ENCODE measurements around the gene THAP10. TPM values are rescaled to one million over a fixed set of nuclear protein-coding genes. Genes with fewer than 3 reads are reported as not detected.

Gene THAP10
- total RNA-seq, 3 donors from 2014 or later, result 1.2 to 2.7 (median 1.6) TPM

- Histone ChIP-seq H3K4me1 (ENCODE audit: low read depth) (no peaks in the 10 kb centered on the region), H3K36me3 (ENCODE audit: low read depth) (no peaks in the 10 kb centered on the region), H3K4me3 (no peak overlapping the region), H3K9me3 (no peaks in the 10 kb centered on the region)
- DNase-seq (no peak), ATAC-seq (no peak)
- intact Hi-C loops (cut with DNase I, micrococcal nuclease), result no loop called here
- no peak for TF ChIP-seq CTCF (IDR thresholded peaks at IDR 0.05)
Measured at GRCh38 chr15:70833422-70833821, 58.8 kb downstream of the THAP10 start.

- intact Hi-C loops (cut with DNase I, micrococcal nuclease), result no loop called here
- H3K36me3 ChIP-seq (ENCODE audit: low read depth), result no peaks in the 10 kb centered on the region
- no peak for DNase-seq
- no peak for ATAC-seq
- H3K4me3 ChIP-seq, result no peak overlapping the region
- H3K4me1 ChIP-seq (ENCODE audit: low read depth), result no peaks in the 10 kb centered on the region
- no peaks in the 10 kb centered on the region for H3K9me3 ChIP-seq
- TF ChIP-seq CTCF (IDR thresholded peaks at IDR 0.05), result no peak
Measured at GRCh38 chr15:70832176-70832575, 60.1 kb downstream of the THAP10 start.

Other genes with a start within 250 kb of the THAP10 start
- 10 to 100 TPM; 42.1 to 74.7 (median 64.9) TPM for gene UACA, start 128.9 kb downstream of the THAP10 start, total RNA-seq
- gene LARP6, start 38.3 kb downstream of the THAP10 start, total RNA-seq, result 10 to 100 TPM in 1 of 3 donors, 1 to 10 TPM in 1, under 1 TPM in 1; 0.55 to 24.8 (median 3.8) TPM
- gene LRRC49, start 393 bp upstream of the THAP10 start, total RNA-seq, result 1 to 10 TPM; 2.7 to 5.7 (median 4.7) TPM
- 10 to 100 TPM; 18.3 to 46.2 (median 27.1) TPM for gene THSD4, start 223.0 kb upstream of the THAP10 start, total RNA-seq